ENCODE data around the gene NLK. TPM values are rescaled to one million over a fixed set of nuclear protein-coding genes. Genes with fewer than 3 reads are reported as not detected.

The NLK gene
- total and polyA plus RNA-seq, 10 of the 15 experiments (the other 5 are each of a cell fraction or from before 2014, with no cell fraction given) = 5.0 to 22.9 (median 15.0) TPM

- ChIA-PET CTCF (interaction anchor here (0.7 to 2.1 kb wide), 3 partner anchors 139 to 256 kb away, joined by 3 to 9 read pairs (median 4); partner anchors contain the start of gene LYRM9), POLR2A (no interaction called here), RAD21 (ENCODE audit: unreplicated experiment) (interaction anchor here (1.7 kb wide), 1 partner anchor 332 kb away, joined by 5 read pairs; no protein-coding TSS in a partner anchor), SMC1A (ENCODE audit: uncharacterized antibody, unreplicated experiment) (interaction anchor here (0.8 to 1.1 kb wide), 2 partner anchors 9 to 243 kb away, joined by 3 read pairs; partner anchors contain the start of gene LYRM9)
- Histone ChIP-seq H4K20me1 (ENCODE audit: control insufficient read depth, insufficient read depth) (no peaks in the 10 kb centered on the region), H3K9ac (ENCODE audit: control insufficient read depth, insufficient read depth, low read length) (no peak overlapping the region), H3K27ac (ENCODE audit: control insufficient read depth, insufficient read depth) (no peak overlapping the region), H3K4me3 (no peak overlapping the region), H3K4me2 (ENCODE audit: control insufficient read depth, insufficient read depth) (no peak overlapping the region), H3K27me3 (replicated peaks in 1 of 2; ENCODE audit: control insufficient read depth in 2 of 2, insufficient read depth in 2 of 2, low read length in 1 of 2) (no peaks in the 10 kb centered on the region), H3K9me3 (replicated peaks; ENCODE audit: control insufficient read depth, insufficient read depth, low read length) (no peaks in the 10 kb centered on the region), H2AFZ (ENCODE audit: control insufficient read depth, low read depth, low read length) (no peak overlapping the region), H3K4me1 (ENCODE audit: control insufficient read depth, insufficient read depth, low read length) (no peaks in the 10 kb centered on the region), H3K36me3 (ENCODE audit: control insufficient read depth in 2 of 2, insufficient read depth in 2 of 2, low read length in 1 of 2) (no peaks in the 10 kb centered on the region; a peak in 1 of 4 replicates), H3K79me2 (ENCODE audit: control insufficient read depth, insufficient read depth, low read length) (no peaks in the 10 kb centered on the region)
- no peak for DNase-seq (ENCODE audit: low read depth, low spot score)
- FAIRE-seq = no peak
- in situ Hi-C loops (cut with MboI) = no loop called here
- 97% methylated on average over 3 of the region's 3 CpGs for WGBS (ENCODE audit: insufficient coverage, insufficient replicate concordance, low lambda C conversion rate, missing lambda C conversion rate)
- no TSS peak for BruUV-seq (replicated peaks)
- intact Hi-C loops (cut with micrococcal nuclease; ENCODE audit: unreplicated experiment) = no loop called here
- ATAC-seq = no peak
- TF ChIP-seq CTCF (IDR thresholded peaks at IDR 0.05 in 2 of 3, conservative IDR thresholded peaks at IDR 0.05 in 1 of 3; ENCODE audit: control insufficient read depth in 2 of 3, extremely low read depth in 1 of 3, insufficient read depth in 1 of 3, low read depth in 3 of 3, low read length in 3 of 3) (peak in 2 of 3 experiments; percentile 10 to 20; a peak in 1 of 6 replicates), RAD21 (IDR thresholded peaks at IDR 0.05; ENCODE audit: insufficient read depth, low read depth, low read length) (peak; percentile 30; the same call in 1 of the 2 replicates), DPF2 (IDR thresholded peaks at IDR 0.05) (no peak), CBX5 (IDR thresholded peaks at IDR 0.05; ENCODE audit: low read depth) (no peak)
Observed at GRCh38 chr17:28136923-28137322, 94.4 kb downstream of the NLK start.

GRCh38 chr17:28139822-28140221, 97.3 kb downstream of the NLK start:
- Histone ChIP-seq H3K27me3 (replicated peaks in 1 of 2; ENCODE audit: control insufficient read depth in 2 of 2, insufficient read depth in 2 of 2, low read length in 1 of 2) (no peaks in the 10 kb centered on the region), H2AFZ (ENCODE audit: control insufficient read depth, low read depth, low read length) (no peak overlapping the region), H3K4me2 (ENCODE audit: control insufficient read depth, insufficient read depth) (no peak overlapping the region), H3K36me3 (ENCODE audit: control insufficient read depth in 2 of 2, insufficient read depth in 2 of 2, low read length in 1 of 2) (no peaks in the 10 kb centered on the region), H3K9me3 (replicated peaks; ENCODE audit: control insufficient read depth, insufficient read depth, low read length) (no peaks in the 10 kb centered on the region), H3K4me3 (no peak overlapping the region), H3K79me2 (ENCODE audit: control insufficient read depth, insufficient read depth, low read length) (no peaks in the 10 kb centered on the region), H3K9ac (ENCODE audit: control insufficient read depth, insufficient read depth, low read length) (no peak overlapping the region), H3K4me1 (ENCODE audit: control insufficient read depth, insufficient read depth, low read length) (no peaks in the 10 kb centered on the region), H3K27ac (ENCODE audit: control insufficient read depth, insufficient read depth) (no peak overlapping the region), H4K20me1 (ENCODE audit: control insufficient read depth, insufficient read depth) (no peaks in the 10 kb centered on the region)
- no peak for FAIRE-seq
- ChIA-PET SMC1A (ENCODE audit: uncharacterized antibody, unreplicated experiment) (no interaction called here), RAD21 (ENCODE audit: unreplicated experiment) (no interaction called here), CTCF (interaction anchor here (1.3 kb wide), 1 partner anchor 9 kb away, joined by 3 read pairs; no protein-coding TSS in a partner anchor), POLR2A (no interaction called here)
- no TSS peak for BruUV-seq (replicated peaks)
- TF ChIP-seq ELK1 (IDR thresholded peaks at IDR 0.05; ENCODE audit: low read depth, low read length) (no peak), NFIC (IDR thresholded peaks at IDR 0.05; ENCODE audit: low read depth, low read length) (no peak), CHD2 (IDR thresholded peaks at IDR 0.05; ENCODE audit: borderline replicate concordance, low read depth, low read length) (no peak), USF2 (IDR thresholded peaks at IDR 0.05; ENCODE audit: borderline replicate concordance, low read depth, low read length) (no peak), NKRF (conservative IDR thresholded peaks at IDR 0.05) (no peak)
- ATAC-seq = no peak
- WGBS (ENCODE audit: insufficient coverage, insufficient replicate concordance, low lambda C conversion rate, missing lambda C conversion rate) = 75% methylated on average over 1 of the region's 1 CpG
- DNase-seq (ENCODE audit: low read depth, low spot score) = no peak
- in situ Hi-C loops (cut with MboI) (no loop called here), intact Hi-C loops (cut with micrococcal nuclease; ENCODE audit: unreplicated experiment) (no loop called here)

All from GM12878 (cell line).